Testis (tissue), 2 donors: ENCODE measurements around the gene MED26.

Source experiments
- POLR2A ChIP-seq: fragments of 450-650 bp; IDR thresholded peaks from one replicate; pipeline ENCODE4 v1.6.1; 2017; ENCODE audit warnings: antibody characterized with exemption, mild to moderate bottlenecking, moderate library complexity
- TF ChIP-seq, protein P1 (sequence below), 3 experiments: fragments of 450-650 bp in 2 of 3; fragments of 200-600 bp in 1 of 3; sonication (generic) in 1 of 3; IDR thresholded peaks; one replicate each; pipeline ENCODE4 v1.5.1; 2016 to 2019; ENCODE audit warnings: antibody characterized with exemption in 3 of 3, mild to moderate bottlenecking in 2 of 3, moderate library complexity in 1 of 3

DNA sequence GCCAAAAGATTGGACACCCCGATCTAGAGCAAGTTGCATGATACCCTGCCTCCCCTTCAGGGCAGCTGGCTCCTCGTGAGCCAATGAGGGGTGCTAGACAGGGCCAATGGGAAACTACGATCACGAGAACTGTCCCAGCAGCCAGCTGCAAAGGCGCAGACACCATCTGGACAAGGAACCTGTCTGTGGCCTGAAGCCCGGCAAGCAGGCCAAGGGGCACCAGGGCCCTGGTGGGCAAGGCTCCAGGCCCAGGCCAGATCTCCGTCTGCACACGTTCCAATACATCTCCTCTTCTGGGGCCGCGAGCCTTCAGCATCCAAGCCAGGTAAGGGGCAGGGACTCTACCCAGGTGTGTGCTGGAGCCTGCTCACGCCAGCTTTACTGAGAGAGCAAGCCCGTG is 20.2 kb downstream of the MED26 start:
- TF ChIP-seq, protein P1, sequence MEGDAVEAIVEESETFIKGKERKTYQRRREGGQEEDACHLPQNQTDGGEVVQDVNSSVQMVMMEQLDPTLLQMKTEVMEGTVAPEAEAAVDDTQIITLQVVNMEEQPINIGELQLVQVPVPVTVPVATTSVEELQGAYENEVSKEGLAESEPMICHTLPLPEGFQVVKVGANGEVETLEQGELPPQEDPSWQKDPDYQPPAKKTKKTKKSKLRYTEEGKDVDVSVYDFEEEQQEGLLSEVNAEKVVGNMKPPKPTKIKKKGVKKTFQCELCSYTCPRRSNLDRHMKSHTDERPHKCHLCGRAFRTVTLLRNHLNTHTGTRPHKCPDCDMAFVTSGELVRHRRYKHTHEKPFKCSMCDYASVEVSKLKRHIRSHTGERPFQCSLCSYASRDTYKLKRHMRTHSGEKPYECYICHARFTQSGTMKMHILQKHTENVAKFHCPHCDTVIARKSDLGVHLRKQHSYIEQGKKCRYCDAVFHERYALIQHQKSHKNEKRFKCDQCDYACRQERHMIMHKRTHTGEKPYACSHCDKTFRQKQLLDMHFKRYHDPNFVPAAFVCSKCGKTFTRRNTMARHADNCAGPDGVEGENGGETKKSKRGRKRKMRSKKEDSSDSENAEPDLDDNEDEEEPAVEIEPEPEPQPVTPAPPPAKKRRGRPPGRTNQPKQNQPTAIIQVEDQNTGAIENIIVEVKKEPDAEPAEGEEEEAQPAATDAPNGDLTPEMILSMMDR (IDR thresholded peaks at IDR 0.05), result no peak
- TF ChIP-seq POLR2A, result no peak
